ENCODE results near the gene PRKD2.

PRKD2 gene

GRCh38 chr19:46753420-46754155 is 36.7 kb upstream of the PRKD2 start (continued):
- TF ChIP-seq ZNF280D (tag by site-specific recombination; IDR thresholded peaks at IDR 0.05) (no peak), PRDM4 (tag by site-specific recombination; IDR thresholded peaks at IDR 0.05) (0 out of 2 replicates have a peak, but pooled peaks have one; percentile 7), ZFHX2 (tag by site-specific recombination; conservative IDR thresholded peaks at IDR 0.05) (peak; percentile 42; the same call in 1 of the 2 replicates), ZNF398 (tag by site-specific recombination; IDR thresholded peaks at IDR 0.05) (peak; percentile 51), ZNF324 (tag by site-specific recombination; IDR thresholded peaks at IDR 0.05) (no peak), ZBTB6 (tag by site-specific recombination; IDR thresholded peaks at IDR 0.05) (no peak)

GRCh38 chr19:46748325-46749109 is 31.6 kb upstream of the PRKD2 start:
- ChIA-PET CTCF (interaction anchor here (0.5 to 5.6 kb wide), 18 partner anchors 10 to 185 kb away, joined by 3 to 35 read pairs (median 4); partner anchors contain the start of gene SLC1A5), POLR2A (interaction anchor here (0.6 kb wide), 1 partner anchor 45 kb away, joined by 3 read pairs; no protein-coding TSS in a partner anchor)
- no peak overlapping the region for H3K4me3 ChIP-seq (ENCODE audit: low read depth, low read length)
- no peak overlapping the region for H3K27ac ChIP-seq (ENCODE audit: extremely low read depth, low read depth, low read length)
- peaks cover 6% of the 10 kb centered on the region for H3K4me1 ChIP-seq (ENCODE audit: control insufficient read depth, insufficient read depth, low read length)
- peaks cover 21 to 32% of the 10 kb centered on the region in 2 experiments; a peak in 2 of 3 replicates for H3K36me3 ChIP-seq (ENCODE audit: control insufficient read depth in 2 of 2, insufficient read depth in 1 of 2, low read length in 2 of 2)
- H3K9me3 ChIP-seq (ENCODE audit: control insufficient read depth, insufficient read depth, low read depth, low read length): no peaks in the 10 kb centered on the region
- TF ChIP-seq ZBTB1 (tag by site-specific recombination; IDR thresholded peaks at IDR 0.05) (no peak), CTCF (tag by site-specific recombination; IDR thresholded peaks at IDR 0.05) (peak; percentile 75), ZNF785 (tag by site-specific recombination; IDR thresholded peaks at IDR 0.05) (no peak), SCRT2 (tag by site-specific recombination; IDR thresholded peaks at IDR 0.05) (peak; percentile 64), ZNF654 (tag by site-specific recombination; IDR thresholded peaks at IDR 0.05; ENCODE audit: low read depth) (peak; percentile 32; the same call in 1 of the 2 replicates), ZNF677 (tag by site-specific recombination; IDR thresholded peaks at IDR 0.05) (no peak), ZNF155 (tag by site-specific recombination; IDR thresholded peaks at IDR 0.05) (no peak), PATZ1 (tag by site-specific recombination; IDR thresholded peaks at IDR 0.05) (peak; percentile 15; the same call in 1 of the 2 replicates), KLF9 (tag by site-specific recombination; IDR thresholded peaks at IDR 0.05; ENCODE audit: low read depth) (no peak), ZNF521 (tag by site-specific recombination; IDR thresholded peaks at IDR 0.05) (no peak), BCL11B (tag by site-specific recombination; IDR thresholded peaks at IDR 0.05; ENCODE audit: low read depth) (no peak), ZNF391 (tag by site-specific recombination; IDR thresholded peaks at IDR 0.05; ENCODE audit: borderline replicate concordance, low read depth) (no peak), ZNF311 (tag by site-specific recombination; IDR thresholded peaks at IDR 0.05; ENCODE audit: borderline replicate concordance) (no peak), ZNF580 (tag by site-specific recombination; IDR thresholded peaks at IDR 0.05) (peak; percentile 63; the same call in 1 of the 2 replicates)
